Activated naive CD8-positive, alpha-beta T cell treated with anti-CD3 and anti-CD28 coated beads, Interleukin-2, amount 50 U/mL, for 24 hours (primary cell): ENCODE data around the gene PAK1IP1.
"Not testable (repeated sequence)": the region's sequence is repeated elsewhere in the genome, so short reads cannot be mapped to it uniquely, and the experiment has no call there.

ENCODE experiments used
- ATAC-seq: fragments of 150-1000 bp; cut with Tn5 transposase; one replicate; pipeline ENCODE4 v1.10.0; 2021
- DNase-seq: peaks from one replicate; pipeline ENCODE4 v3.0.0; 2021
- H3K27ac Mint-ChIP-seq: one replicate; pipeline ENCODE4 v1.8.0; 2021; ENCODE audit warnings: mild to moderate bottlenecking, mixed read lengths
- H3K27me3 Mint-ChIP-seq: one replicate; pipeline ENCODE4 v1.8.0; 2021; ENCODE audit warnings: mixed read lengths
- H3K36me3 Mint-ChIP-seq: one replicate; pipeline ENCODE4 v1.8.0; 2021; ENCODE audit warnings: low read depth, mixed read lengths
- H3K4me1 Mint-ChIP-seq: one replicate; pipeline ENCODE4 v1.8.0; 2021; ENCODE audit warnings: mixed read lengths
- H3K4me3 Mint-ChIP-seq: one replicate; pipeline ENCODE4 v1.8.0; 2021; ENCODE audit warnings: mild to moderate bottlenecking, moderate library complexity, mixed read lengths
- H3K9me3 Mint-ChIP-seq: one replicate; pipeline ENCODE4 v1.8.0; 2021; ENCODE audit warnings: mixed read lengths

Gene PAK1IP1, protein sequence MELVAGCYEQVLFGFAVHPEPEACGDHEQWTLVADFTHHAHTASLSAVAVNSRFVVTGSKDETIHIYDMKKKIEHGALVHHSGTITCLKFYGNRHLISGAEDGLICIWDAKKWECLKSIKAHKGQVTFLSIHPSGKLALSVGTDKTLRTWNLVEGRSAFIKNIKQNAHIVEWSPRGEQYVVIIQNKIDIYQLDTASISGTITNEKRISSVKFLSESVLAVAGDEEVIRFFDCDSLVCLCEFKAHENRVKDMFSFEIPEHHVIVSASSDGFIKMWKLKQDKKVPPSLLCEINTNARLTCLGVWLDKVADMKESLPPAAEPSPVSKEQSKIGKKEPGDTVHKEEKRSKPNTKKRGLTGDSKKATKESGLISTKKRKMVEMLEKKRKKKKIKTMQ

DNA sequence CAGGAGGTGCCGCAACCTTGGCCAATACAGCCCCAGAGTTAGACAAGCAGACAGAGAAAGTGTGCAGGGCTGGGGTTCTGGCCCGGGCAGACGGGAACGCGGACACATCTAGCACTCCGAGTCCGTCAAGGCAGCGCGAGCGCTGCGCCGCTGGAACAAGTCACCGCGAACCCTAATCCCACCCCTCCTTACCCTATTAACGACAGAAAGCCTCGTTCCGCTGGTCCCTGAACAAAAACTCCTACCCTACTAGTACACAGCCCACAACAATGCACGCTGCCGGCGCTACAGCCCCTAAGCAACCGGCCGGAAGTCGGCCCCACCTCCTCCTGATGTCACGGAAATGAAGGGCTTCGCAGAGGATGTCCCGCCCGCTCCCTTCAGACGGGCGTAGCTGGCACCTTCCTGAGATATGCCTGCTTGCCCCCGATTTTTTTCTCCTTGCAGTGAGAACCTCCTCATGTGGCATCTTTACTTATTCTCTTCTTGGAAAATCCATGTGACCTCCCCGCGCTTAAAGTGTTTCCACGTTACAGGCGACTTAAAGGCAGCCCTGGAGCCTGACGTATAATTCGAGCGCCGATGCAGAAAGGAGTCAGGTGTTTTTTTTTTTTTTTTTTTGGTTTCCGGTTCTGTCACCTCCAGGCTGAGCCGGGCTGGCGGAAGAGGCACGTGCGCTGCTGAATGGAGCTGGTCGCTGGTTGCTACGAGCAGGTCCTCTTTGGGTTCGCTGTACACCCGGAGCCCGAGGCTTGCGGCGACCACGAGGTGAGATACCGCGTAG, at the start of gene PAK1IP1, which contains the start of gene C6orf52:
TSS of gene PAK1IP1 (plus strand) at position 671 of the 784 bp plus-strand sequence. CDS start at position 685, 14 bp downstream.
TSS of gene C6orf52 (minus strand) at position 315 of the 784 bp plus-strand sequence. CDS start 7,066 bp downstream, outside the sequence.
- ATAC-seq (peak; percentile 96), DNase-seq (peak; percentile 93)
- H3K9me3 Mint-ChIP-seq = peaks cover 3% of the 10 kb centered on the region
- peaks cover 3% of the 10 kb centered on the region for H3K27me3 Mint-ChIP-seq
- peaks cover 52% of the 10 kb centered on the region for H3K4me1 Mint-ChIP-seq
- peaks cover 47% of the 10 kb centered on the region for H3K36me3 Mint-ChIP-seq
- peak within 1 kb of the TSS; percentile 100 for H3K27ac Mint-ChIP-seq
- H3K4me3 Mint-ChIP-seq = peak within 1 kb of the TSS; percentile 89

GRCh38 chr6:10655508-10656055, 39.2 kb upstream of the PAK1IP1 start:
- ATAC-seq = peak; percentile 95
- H3K4me3 Mint-ChIP-seq = peak overlapping the region; percentile 9

DNA sequence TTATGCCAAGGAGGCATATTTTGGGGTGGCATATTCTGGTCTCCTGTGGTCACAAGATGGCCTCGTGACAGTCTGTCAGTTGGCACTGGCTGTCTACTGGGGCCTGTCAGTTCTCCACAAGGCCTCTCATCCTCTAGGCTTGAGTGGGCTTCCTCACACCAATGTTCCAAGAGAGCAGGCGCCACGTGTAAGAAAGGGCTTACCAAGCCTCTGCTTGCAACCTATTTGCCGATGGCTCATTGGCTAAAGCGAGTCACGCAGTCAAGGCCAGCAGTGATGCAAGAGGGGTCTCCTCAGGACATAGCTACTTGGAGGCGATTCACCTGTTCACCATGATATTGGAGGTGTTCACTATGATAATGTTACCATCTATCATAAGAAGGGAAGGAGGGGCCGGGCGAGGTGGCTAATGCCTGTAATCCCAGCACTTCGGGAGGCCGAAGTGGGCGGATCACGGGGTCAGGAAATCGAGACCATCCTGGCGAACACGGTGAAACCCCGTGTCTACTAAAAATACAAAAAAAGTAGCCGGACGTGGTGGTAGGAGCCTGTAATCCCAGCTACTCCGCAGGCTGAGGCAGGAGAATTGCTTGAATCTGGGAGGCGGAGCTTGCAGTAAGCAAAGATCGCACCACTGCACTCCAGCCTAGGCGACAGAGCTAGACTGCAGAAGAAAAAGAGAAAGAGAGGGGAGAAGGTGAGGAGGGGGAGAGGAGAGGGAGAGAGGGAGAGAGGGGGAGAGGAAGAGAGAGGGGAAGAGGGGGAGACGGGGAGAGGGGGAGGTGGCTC, 35.7 kb upstream of the PAK1IP1 start:
- Mint-ChIP-seq H3K9me3 (no peaks in the 10 kb centered on the region), H3K27me3 (peaks cover 17% of the 10 kb centered on the region), H3K27ac (no peak overlapping the region), H3K4me1 (peaks cover 14% of the 10 kb centered on the region), H3K36me3 (no peaks in the 10 kb centered on the region), H3K4me3 (peak overlapping the region; percentile 26)
- ATAC-seq (no peak), DNase-seq (no peak)

More at GRCh38 chr6:10655508-10656055, 39.2 kb upstream of the PAK1IP1 start:
- peak; percentile 15 for DNase-seq
- no peaks in the 10 kb centered on the region for H3K36me3 Mint-ChIP-seq
- H3K27me3 Mint-ChIP-seq = peaks cover 34% of the 10 kb centered on the region
- no peaks in the 10 kb centered on the region for H3K9me3 Mint-ChIP-seq
- H3K4me1 Mint-ChIP-seq = peaks cover 14% of the 10 kb centered on the region
- H3K27ac Mint-ChIP-seq = peak overlapping the region; percentile 15

DNA sequence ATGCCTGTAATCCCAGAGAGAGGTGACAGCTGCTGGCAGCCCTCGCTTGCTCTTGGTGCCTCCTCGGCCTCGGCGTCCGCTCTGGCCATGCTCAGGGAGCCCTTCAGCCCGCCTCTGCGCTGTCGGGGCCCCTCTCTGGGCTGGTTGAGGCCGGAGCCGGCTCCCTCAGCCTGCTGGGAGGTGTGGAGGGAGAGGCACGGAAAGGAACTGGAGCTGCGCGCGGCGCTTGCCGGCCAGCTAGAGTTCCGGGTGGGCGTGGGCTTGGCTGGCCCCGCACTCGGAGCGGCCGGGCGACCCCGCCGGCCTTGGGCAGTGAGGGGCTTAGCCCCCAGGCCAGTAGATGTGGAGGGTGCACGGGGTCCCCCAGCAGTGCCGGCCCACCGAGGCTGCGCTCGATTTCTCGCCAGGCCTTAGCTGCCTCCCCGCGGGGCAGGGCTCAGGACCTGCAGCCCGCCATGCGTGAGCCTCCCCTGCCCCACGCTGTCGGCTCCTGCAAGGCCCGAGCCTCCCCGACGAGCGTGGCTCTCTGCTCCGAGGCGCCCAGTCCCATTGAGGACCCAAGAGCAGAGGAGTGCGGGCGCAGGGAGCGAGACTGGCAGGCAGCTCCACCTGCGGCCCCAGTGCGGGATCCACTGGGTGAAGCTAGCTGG, 34.9 kb upstream of the PAK1IP1 start:
- Mint-ChIP-seq H3K36me3 (no peaks in the 10 kb centered on the region), H3K27ac (no peak overlapping the region), H3K4me3 (no peak overlapping the region), H3K27me3 (peaks cover 16% of the 10 kb centered on the region), H3K4me1 (peaks cover 14% of the 10 kb centered on the region), H3K9me3 (no peaks in the 10 kb centered on the region)
- ATAC-seq (no peak), DNase-seq (no peak)

GRCh38 chr6:10660431-10661191, 34.2 kb upstream of the PAK1IP1 start:
- not testable (repeated sequence) for H3K4me3 Mint-ChIP-seq

DNA sequence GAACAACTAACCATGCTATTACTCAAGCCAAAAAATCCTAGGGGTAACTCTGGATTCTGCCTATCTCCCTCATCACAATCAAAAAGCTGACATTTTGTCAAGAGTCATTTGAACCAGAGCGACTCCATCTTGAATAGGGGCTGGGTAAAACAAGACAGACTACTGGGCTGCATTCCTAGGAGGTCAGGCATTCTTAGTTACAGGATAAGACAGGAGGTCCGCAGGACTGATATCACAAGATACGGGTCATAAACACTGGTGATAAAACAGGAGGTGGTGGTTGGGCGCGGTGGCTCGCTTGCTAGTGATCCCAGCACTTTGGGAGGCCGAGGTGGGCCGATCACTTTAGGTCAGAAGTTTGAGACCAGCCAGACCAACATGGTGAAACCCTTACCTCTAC, 32.6 kb upstream of the PAK1IP1 start:
- no peak for ATAC-seq

More at GRCh38 chr6:10660431-10661191, 34.2 kb upstream of the PAK1IP1 start:
- H3K9me3 Mint-ChIP-seq, DNase-seq, ATAC-seq, H3K36me3 Mint-ChIP-seq, H3K27ac Mint-ChIP-seq, H3K4me1 Mint-ChIP-seq: not testable (repeated sequence)
- peaks cover 13% of the 10 kb centered on the region for H3K27me3 Mint-ChIP-seq

GRCh38 chr6:10662742-10663141, 32.0 kb upstream of the PAK1IP1 start:
- DNase-seq = no peak
- Mint-ChIP-seq H3K4me1 (peaks cover 11% of the 10 kb centered on the region), H3K36me3 (no peaks in the 10 kb centered on the region), H3K27ac (no peak overlapping the region), H3K27me3 (peaks cover 18% of the 10 kb centered on the region), H3K9me3 (peaks cover 9% of the 10 kb centered on the region), H3K4me3 (no peak overlapping the region)
- no peak for ATAC-seq

More for the DNA sequence above, 32.6 kb upstream of the PAK1IP1 start:
- H3K36me3 Mint-ChIP-seq = no peaks in the 10 kb centered on the region
- no peak overlapping the region for H3K27ac Mint-ChIP-seq
- H3K9me3 Mint-ChIP-seq = peaks cover 9% of the 10 kb centered on the region
- no peak overlapping the region for H3K4me3 Mint-ChIP-seq
- peaks cover 7% of the 10 kb centered on the region for H3K4me1 Mint-ChIP-seq
- H3K27me3 Mint-ChIP-seq = peaks cover 18% of the 10 kb centered on the region
- no peak for DNase-seq

DNA sequence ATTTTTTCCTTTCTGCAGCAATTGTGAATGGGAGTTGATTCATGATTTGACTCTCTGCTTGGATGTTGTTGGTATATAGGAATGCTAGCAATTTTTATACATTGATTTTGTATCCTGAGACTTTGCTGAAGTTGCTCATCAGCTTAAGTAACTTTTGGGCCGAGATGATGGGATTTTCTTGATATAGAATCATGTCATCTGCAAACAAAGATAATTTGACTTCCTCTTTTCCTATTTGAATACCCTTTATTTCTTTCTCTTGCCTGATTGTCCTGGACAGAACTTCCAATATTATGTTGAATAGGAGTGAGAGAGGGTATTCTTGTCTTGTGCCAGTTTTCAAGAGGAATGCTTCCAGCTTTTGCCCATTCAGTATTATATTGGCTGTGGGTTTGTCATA, 29.2 kb upstream of the PAK1IP1 start:
- H3K27ac Mint-ChIP-seq, H3K36me3 Mint-ChIP-seq, ATAC-seq, DNase-seq, H3K9me3 Mint-ChIP-seq, H3K27me3 Mint-ChIP-seq, H3K4me3 Mint-ChIP-seq: not testable (repeated sequence)
- H3K4me1 Mint-ChIP-seq = peaks cover 14% of the 10 kb centered on the region

- H3K9me3 Mint-ChIP-seq = peaks cover 9% of the 10 kb centered on the region
- DNase-seq (no peak), ATAC-seq (peak; percentile 65)
- peaks cover 14% of the 10 kb centered on the region for H3K4me1 Mint-ChIP-seq
- no peaks in the 10 kb centered on the region for H3K36me3 Mint-ChIP-seq
- peak overlapping the region; percentile 74 for H3K27ac Mint-ChIP-seq
- peaks cover 11% of the 10 kb centered on the region for H3K27me3 Mint-ChIP-seq
- no peak overlapping the region for H3K4me3 Mint-ChIP-seq
Observed at GRCh38 chr6:10668126-10668917, 26.4 kb upstream of the PAK1IP1 start.

GRCh38 chr6:10676403-10676802, 18.4 kb upstream of the PAK1IP1 start:
- Mint-ChIP-seq H3K27ac (no peak overlapping the region), H3K4me3 (no peak overlapping the region)

GRCh38 chr6:10678456-10678855, 16.3 kb upstream of the PAK1IP1 start:
- H3K27ac Mint-ChIP-seq = no peak overlapping the region
- no peak overlapping the region for H3K4me3 Mint-ChIP-seq
- H3K27me3 Mint-ChIP-seq = peaks cover 4% of the 10 kb centered on the region
- H3K4me1 Mint-ChIP-seq = peaks cover 21% of the 10 kb centered on the region
- no peaks in the 10 kb centered on the region for H3K36me3 Mint-ChIP-seq
- ATAC-seq (no peak), DNase-seq (no peak)
- H3K9me3 Mint-ChIP-seq = no peaks in the 10 kb centered on the region

More at GRCh38 chr6:10676403-10676802, 18.4 kb upstream of the PAK1IP1 start:
- H3K9me3 Mint-ChIP-seq = no peaks in the 10 kb centered on the region
- DNase-seq = no peak
- H3K4me1 Mint-ChIP-seq = peaks cover 3% of the 10 kb centered on the region
- H3K36me3 Mint-ChIP-seq = no peaks in the 10 kb centered on the region
- no peak for ATAC-seq
- H3K27me3 Mint-ChIP-seq = peaks cover 7% of the 10 kb centered on the region

DNA sequence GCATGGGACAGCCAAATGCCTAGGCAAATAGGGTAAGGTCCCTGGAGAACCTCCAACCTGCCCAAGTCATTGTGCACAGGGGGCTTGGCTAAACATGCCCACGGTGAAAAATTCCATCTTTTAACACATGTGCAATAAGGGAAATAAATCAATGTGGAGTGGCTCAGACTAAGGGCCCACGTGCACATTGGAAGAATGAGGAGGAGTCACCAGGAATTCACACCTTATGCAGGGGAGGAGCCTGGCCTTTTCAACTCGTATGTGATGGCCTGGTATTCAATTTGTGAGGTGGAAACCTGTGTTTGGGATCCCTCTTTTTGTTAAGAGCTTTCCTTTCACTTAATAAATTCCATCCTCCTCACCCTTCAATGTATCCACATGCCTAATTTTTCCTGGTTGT, 13.0 kb upstream of the PAK1IP1 start:
- Mint-ChIP-seq H3K9me3 (no peaks in the 10 kb centered on the region), H3K27ac (no peak overlapping the region)

More for the DNA sequence above, 13.0 kb upstream of the PAK1IP1 start:
- ATAC-seq = no peak
- no peaks in the 10 kb centered on the region for H3K36me3 Mint-ChIP-seq
- H3K4me3 Mint-ChIP-seq = no peak overlapping the region
- peaks cover 48% of the 10 kb centered on the region for H3K4me1 Mint-ChIP-seq
- DNase-seq = no peak
- peaks cover 2% of the 10 kb centered on the region for H3K27me3 Mint-ChIP-seq
